CD1c-positive myeloid dendritic cell (primary cell): ENCODE results near the gene ANOS1.

Experiments used
- DNase-seq: peaks from one replicate; pipeline ENCODE4 v3.0.0-alpha.2; 2016; ENCODE audit errors: extremely low spot score

ANOS1 gene

DNA sequence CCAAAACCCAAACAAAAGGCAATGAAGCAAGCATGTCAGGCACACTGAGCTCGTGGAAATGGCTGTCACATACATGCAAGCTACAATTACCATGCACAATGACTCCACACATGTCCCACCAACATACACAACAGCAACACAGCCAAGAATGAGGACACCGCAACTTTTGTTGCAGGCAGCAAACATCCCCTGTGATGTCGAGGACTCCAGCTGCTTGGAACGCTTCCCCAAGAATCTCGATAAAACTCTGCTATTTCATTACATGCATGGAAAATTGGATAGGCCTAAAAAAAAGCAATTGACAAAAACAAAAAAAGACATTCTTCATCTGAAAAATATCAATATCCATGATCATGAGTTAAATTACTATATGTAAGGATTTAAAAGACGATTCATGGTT is 11.8 kb downstream of the ANOS1 start:
- DNase-seq, result no peak

GRCh38 chrX:8717354-8717753 is 14.6 kb downstream of the ANOS1 start:
- no peak for DNase-seq

DNA sequence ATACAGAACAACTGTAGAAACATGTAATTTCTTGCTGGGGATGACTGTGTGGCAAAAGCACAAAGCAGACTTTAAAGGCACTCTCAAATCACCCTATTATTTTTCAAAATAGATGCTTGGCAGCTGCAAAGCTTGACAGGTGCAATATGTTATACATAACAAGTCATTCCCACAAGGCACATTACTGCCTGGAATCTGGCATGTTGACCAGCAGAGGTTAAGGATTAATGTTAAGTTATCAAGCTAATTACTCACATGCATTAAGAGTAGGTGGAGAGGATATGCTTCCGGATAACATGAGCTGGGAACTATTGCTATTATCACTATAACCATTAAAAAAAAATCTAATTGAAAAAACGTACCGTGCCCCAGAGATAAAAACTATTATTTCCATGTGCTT is 17.8 kb downstream of the ANOS1 start:
- no peak for DNase-seq

- DNase-seq, result no peak
Measured at GRCh38 chrX:8711401-8711800, 20.5 kb downstream of the ANOS1 start.

- no peak for DNase-seq
Measured at GRCh38 chrX:8704184-8704583, 27.8 kb downstream of the ANOS1 start.

DNA sequence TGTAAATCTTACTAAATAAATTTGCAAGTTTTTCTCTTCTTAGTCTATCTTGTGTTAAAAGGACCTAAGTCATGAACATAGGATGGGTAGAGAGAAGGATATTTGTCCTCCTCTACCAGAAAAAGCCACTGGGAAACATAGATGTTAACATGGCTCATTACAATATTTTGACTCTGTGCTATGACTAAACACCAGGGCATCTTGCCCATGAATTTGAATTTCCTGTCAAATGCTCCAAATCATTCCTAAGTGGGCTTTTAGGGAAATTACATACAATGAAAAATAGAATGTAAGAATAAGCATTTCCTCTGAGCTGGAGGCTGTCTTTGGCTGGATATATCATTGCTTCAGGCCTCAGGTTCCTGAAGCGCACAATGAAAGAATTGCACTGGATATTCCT is 39.1 kb downstream of the ANOS1 start:
- no peak for DNase-seq

DNA sequence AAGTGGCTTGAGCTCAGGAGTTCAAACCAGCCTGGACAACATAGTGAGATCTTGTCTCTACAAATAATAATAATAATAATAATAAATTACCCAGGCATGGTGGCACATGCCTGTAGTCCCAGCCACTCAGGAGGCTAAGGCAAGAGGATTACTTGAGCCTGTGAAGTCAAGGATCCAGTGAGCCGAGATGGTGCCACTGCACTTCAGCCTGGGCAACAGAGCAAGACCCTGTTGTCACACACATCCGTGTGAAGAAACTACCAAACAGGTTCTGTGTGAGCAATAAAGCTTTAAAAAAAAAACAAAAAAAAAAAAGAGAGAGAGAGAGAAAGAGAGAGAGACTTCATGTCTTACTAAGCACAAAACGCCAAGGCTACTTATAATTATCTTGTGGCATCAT is 42.5 kb downstream of the ANOS1 start:
- DNase-seq, result no peak

- no peak for DNase-seq
Measured at GRCh38 chrX:8688776-8689175, 43.2 kb downstream of the ANOS1 start.

GRCh38 chrX:8684201-8684965 is 47.6 kb downstream of the ANOS1 start:
- no peak for DNase-seq

GRCh38 chrX:8683687-8684086 is 48.2 kb downstream of the ANOS1 start:
- DNase-seq, result no peak

DNA sequence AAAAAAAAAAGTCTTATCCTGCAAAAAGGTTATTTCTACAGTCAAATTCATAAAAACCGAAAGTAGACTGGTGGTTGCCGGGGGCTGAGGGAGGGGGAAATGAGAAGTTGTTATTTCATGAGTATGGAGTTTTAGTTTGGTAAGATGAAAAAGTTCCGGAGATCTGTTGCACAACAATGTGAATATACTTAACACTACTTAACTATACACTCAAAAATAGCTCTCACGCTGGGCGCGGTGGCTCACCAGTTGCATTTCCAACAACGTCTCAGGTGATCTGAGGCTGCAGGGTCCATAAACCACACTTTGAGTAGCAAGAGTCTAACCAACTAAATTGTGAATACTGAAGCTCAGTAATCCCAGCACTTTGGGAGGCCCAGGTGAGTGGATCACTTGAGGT is 52.4 kb downstream of the ANOS1 start:
- no peak for DNase-seq

DNA sequence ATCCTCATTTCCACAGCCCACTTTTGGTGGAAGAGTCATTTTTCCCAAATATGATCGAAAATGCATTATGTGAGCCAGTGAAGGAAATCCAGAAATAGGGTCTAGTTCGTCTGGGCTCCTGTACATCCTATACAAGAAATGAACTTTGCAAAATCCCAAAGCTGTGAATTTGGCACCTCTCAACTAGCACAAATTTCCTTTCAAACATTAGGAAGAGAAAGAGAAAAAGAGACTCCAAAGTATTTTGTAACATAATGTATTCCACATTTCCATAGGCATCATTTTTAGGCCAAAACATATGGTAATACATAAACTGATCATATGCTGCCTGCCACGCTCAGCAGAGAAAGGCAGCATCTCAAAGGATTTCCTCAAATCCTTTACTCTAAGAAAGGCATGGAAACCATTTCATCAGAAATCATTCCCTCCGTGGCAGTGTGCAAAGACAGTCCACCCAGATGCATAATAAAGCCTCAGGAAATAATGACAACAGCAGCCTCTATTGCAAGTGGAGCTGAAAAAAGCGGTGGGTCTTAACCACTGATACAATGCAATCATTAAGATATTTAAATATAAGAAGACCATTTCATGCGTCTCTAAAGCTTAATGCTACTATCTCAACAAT is 56.8 kb downstream of the ANOS1 start:
- no peak for DNase-seq

DNA sequence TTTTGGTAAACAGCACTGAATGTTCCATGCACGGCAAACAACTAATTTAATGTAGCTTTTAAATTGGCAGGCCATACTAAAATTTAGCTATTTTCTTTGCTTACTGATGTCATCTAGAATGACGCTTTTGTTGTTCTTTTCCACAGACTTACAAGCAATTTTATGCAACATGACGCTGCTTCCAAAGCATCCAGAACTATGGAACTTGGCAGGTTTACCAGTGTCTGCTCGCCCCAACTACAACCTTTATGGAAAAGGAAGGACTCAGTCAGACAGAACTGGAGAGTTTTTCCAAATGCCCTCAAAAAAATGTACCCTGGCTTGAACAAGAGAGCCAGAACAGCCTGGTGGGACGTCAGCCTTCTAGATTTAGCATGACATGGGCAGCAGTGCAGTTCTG is 58.7 kb downstream of the ANOS1 start:
- no peak for DNase-seq

DNA sequence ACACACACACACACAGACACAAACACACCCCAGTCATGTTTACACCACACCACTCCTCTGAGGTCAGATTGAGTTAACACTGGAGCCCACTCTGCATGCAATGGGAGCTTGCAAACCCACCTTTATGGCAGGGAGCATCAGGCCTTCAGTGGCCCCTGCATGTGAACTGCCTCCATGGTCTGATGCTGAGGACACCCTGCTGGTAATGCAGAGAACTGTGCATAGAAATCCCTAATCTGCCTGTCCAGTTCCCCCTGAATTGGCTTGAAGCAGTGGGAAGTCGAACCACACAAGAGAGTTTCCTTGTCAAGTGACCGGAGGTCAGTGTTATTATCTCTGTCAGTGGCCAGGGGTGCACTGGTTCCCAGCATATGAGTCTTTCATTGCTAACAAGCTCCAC is 59.8 kb downstream of the ANOS1 start:
- DNase-seq, result no peak

DNA sequence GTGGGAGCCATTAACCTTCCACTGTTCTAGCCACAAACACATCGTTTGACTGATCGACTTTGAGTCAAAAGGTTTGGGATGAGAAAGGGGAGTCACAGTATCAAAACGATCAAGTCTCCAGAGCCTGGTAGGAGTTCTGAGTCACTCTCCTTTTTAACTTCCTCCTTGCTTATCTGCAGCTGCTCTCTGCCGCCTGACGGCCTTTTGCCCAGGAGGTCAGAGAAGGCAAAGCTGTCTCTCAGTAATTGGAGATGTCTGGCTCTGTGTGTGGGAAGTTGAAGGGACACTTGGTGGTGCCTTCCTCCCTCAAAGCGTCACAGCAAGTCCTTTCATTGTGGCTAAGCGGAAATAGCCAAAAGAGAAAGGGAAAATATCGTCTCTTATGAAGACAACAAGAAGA is 63.1 kb downstream of the ANOS1 start:
- peak; percentile 2 for DNase-seq

DNA sequence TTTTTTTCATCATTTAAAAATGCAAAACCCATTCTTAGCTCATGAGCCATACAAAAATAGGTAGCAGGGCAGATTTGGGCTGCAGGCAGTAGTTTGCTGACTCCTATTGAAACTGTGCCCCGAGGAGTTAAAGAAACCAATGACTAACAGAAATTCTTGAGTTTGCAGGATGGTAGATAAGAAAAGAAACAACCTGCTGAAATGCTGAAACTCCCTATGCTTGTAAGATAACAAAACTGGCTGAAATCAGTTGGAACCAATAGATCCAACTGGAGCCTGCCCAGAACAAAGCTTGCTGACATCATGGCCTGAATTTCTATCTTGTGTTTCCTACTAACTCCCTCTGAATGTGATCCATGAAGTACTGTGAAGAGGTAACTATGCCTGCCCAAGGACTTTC is 68.6 kb downstream of the ANOS1 start:
- no peak for DNase-seq

- DNase-seq, result no peak
Measured at GRCh38 chrX:8657883-8658282, 74.1 kb downstream of the ANOS1 start.

- DNase-seq, result no peak
Measured at GRCh38 chrX:8653956-8654355, 78.0 kb downstream of the ANOS1 start.

- no peak for DNase-seq
Measured at GRCh38 chrX:8649969-8650368, 82.0 kb downstream of the ANOS1 start.

DNA sequence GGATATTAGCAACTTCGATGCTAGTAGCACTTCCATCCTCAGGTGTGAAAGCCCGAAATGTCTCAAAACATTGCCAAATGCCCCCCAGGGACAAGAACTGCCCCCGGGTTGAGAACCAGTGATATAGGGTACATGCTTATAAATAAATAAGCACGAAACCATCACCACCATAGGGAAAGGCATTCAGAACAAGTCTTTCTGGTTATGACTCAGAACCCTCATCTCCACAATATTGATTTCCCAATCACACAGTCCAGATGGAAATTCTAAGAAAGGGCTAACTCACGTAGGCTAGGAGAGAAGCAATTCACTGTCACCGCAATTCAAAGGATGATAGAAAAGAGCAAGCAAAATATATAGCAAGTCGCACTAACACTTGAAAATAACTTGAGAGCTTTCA is 84.8 kb downstream of the ANOS1 start:
- no peak for DNase-seq

DNA sequence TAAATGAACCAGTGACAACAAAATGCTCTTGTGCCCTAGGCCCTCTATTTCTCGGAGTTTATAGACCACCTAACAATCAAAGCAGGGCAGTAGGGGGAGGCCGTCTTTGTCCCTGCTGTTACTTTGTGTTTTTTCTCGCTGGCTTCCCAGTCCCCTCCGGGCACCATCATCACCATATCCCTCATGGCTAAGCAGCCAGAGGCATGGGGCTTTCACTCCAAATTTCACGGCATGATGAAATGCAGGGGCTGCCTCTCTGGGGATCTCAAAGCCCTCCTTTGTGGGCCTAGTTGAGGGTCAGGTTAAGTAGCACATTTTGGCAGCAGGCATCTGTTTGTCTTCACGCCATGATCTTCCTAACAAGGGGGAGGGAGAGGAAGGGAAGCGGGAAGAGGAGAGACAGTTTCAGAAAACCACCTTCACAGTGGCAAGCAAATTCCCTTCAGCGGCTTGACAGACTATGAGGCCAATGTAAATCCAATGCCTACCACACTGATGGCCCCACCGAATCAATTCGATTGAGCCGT is 91.9 kb downstream of the ANOS1 start:
- no peak for DNase-seq

- no peak for DNase-seq
Measured at GRCh38 chrX:8636497-8636896, 95.4 kb downstream of the ANOS1 start.

GRCh38 chrX:8635812-8636211 is 96.1 kb downstream of the ANOS1 start:
- DNase-seq, result no peak

DNA sequence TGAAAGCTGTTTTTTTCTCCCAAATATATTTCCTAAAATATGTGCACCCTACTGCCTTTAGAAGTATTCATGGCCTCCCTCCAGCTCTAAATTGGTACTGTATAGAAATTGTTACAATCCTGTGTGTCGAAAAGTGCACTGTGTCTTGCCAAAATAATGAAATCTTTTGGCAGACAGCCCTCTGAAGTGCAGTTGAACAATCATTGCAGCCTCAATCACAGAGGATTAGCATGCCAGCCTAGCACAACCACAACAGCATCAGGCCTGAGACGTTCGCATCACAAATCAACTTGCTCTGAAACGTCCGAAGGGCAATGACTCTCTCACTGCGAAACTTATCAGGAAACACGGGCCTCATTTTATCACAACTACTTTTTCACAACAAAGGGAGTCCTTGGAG is 99.0 kb downstream of the ANOS1 start:
- no peak for DNase-seq
